ENCODE results near the gene GPR31. TPM values are rescaled to one million over a fixed set of nuclear protein-coding genes. Genes with fewer than 3 reads are reported as not detected.
A peak's percentile ranks its signal among the peaks of the same experiment; 100 is the strongest.

GPR31 gene
- total and polyA plus RNA-seq, 2 donors (not counting 3 experiments of a cell fraction or from before 2014, with no cell fraction given) = not detected

- BruUV-seq (replicated peaks) = no TSS peak
- CTCF ChIA-PET = no interaction called here
- no peaks in the 10 kb centered on the region for H4K20me1 ChIP-seq (replicated peaks; ENCODE audit: control insufficient read depth, extremely low read depth, insufficient read depth, low read length)
- H2AFZ ChIP-seq (ENCODE audit: low read depth, low read length) = no peak overlapping the region
- dilution Hi-C loops (cut with MboI; ENCODE audit: extremely low pct_ligation_motif_present, low sequenced_read_pairs) (no loop called here), intact Hi-C loops (cut with micrococcal nuclease) (no loop called here)
- no peaks in the 10 kb centered on the region for H3K79me2 ChIP-seq (ENCODE audit: control insufficient read depth, insufficient read depth, low read length)
- no peak overlapping the region for H3K9ac ChIP-seq (replicated peaks; ENCODE audit: extremely low read depth, insufficient read depth, low read length)
- peak; percentile 54 for FAIRE-seq
- H3K36me3 ChIP-seq (ENCODE audit: control insufficient read depth in 2 of 2, extremely low read depth in 1 of 2, insufficient read depth in 2 of 2, low read length in 2 of 2) = no peaks in the 10 kb centered on the region
- peaks cover 4% of the 10 kb centered on the region for H3K4me1 ChIP-seq (ENCODE audit: control insufficient read depth, extremely low read depth, insufficient read depth, low read length)
- DNase-seq (ENCODE audit: low read depth, low spot score) = peak; percentile 35
- H3K27me3 ChIP-seq (ENCODE audit: control insufficient read depth in 2 of 2, insufficient read depth in 2 of 2, low read length in 2 of 2) = no peaks in the 10 kb centered on the region
- H3K9me3 ChIP-seq (replicated peaks; ENCODE audit: control insufficient read depth, insufficient read depth, low read length) = no peaks in the 10 kb centered on the region
- peak overlapping the region; percentile 38 for H3K4me2 ChIP-seq (ENCODE audit: insufficient read depth, low read length)
- H3K9me1 ChIP-seq (replicated peaks; ENCODE audit: control insufficient read depth, extremely low read depth, insufficient read depth, low read length) = no peaks in the 10 kb centered on the region
- no peak overlapping the region for H3K27ac ChIP-seq (ENCODE audit: insufficient read depth, low read depth, low read length)
- TF ChIP-seq JUN (IDR thresholded peaks at IDR 0.05; ENCODE audit: borderline replicate concordance, insufficient read depth, insufficient read length, low read depth) (peak; percentile 33), POLR2A (IDR thresholded peaks at IDR 0.05; ENCODE audit: low read depth, low read length) (no peak), CTCF (IDR thresholded peaks at IDR 0.05; ENCODE audit: extremely low read depth in 1 of 2, insufficient read depth in 1 of 2, low read depth in 1 of 2, low read length in 2 of 2) (no peak), FOS (IDR thresholded peaks at IDR 0.05; ENCODE audit: borderline replicate concordance, insufficient read depth, low read length) (peak; percentile 55)
- H3K4me3 ChIP-seq (replicated peaks in 1 of 3; ENCODE audit: insufficient read depth in 1 of 3, low read depth in 1 of 3, low read length in 3 of 3) = no peak overlapping the region
- POLR2A ChIA-PET = no interaction called here
These were observed 4.2 kb downstream of the GPR31 start for GRCh38 chr6:167153521-167153959.

GRCh38 chr6:167152862-167153261 is 4.9 kb downstream of the GPR31 start:
- ChIA-PET CTCF (no interaction called here), POLR2A (no interaction called here)
- no peak overlapping the region for H3K27ac ChIP-seq (ENCODE audit: insufficient read depth, low read depth, low read length)
- H3K27me3 ChIP-seq (ENCODE audit: control insufficient read depth in 2 of 2, insufficient read depth in 2 of 2, low read length in 2 of 2) = no peaks in the 10 kb centered on the region
- no peak overlapping the region for H3K9ac ChIP-seq (replicated peaks; ENCODE audit: extremely low read depth, insufficient read depth, low read length)
- H3K9me3 ChIP-seq (replicated peaks; ENCODE audit: control insufficient read depth, insufficient read depth, low read length) = no peaks in the 10 kb centered on the region
- H3K79me2 ChIP-seq (ENCODE audit: control insufficient read depth, insufficient read depth, low read length) = no peaks in the 10 kb centered on the region
- no TSS peak for BruUV-seq (replicated peaks)
- TF ChIP-seq POLR2A (IDR thresholded peaks at IDR 0.05; ENCODE audit: low read depth, low read length) (no peak), POLR2AphosphoS5 (IDR thresholded peaks at IDR 0.05; ENCODE audit: insufficient read depth, low read depth, low read length) (no peak), GATA2 (IDR thresholded peaks at IDR 0.05; ENCODE audit: insufficient read depth, insufficient read length, low read depth, low read length) (no peak), FOS (IDR thresholded peaks at IDR 0.05; ENCODE audit: borderline replicate concordance, insufficient read depth, low read length) (no peak), CTCF (IDR thresholded peaks at IDR 0.05; ENCODE audit: extremely low read depth in 1 of 2, insufficient read depth in 1 of 2, low read depth in 1 of 2, low read length in 2 of 2) (no peak), JUN (IDR thresholded peaks at IDR 0.05; ENCODE audit: borderline replicate concordance, insufficient read depth, insufficient read length, low read depth) (no peak), MAX (IDR thresholded peaks at IDR 0.05; ENCODE audit: insufficient read depth, insufficient read length) (no peak), EZH2 (IDR thresholded peaks at IDR 0.05; ENCODE audit: borderline replicate concordance, low read depth, low read length, severe bottlenecking) (no peak), MYC (IDR thresholded peaks at IDR 0.05; ENCODE audit: low read depth, low read length) (no peak)
- dilution Hi-C loops (cut with MboI; ENCODE audit: extremely low pct_ligation_motif_present, low sequenced_read_pairs) (no loop called here), intact Hi-C loops (cut with micrococcal nuclease) (no loop called here)
- peaks cover 4% of the 10 kb centered on the region for H3K4me1 ChIP-seq (ENCODE audit: control insufficient read depth, extremely low read depth, insufficient read depth, low read length)
- FAIRE-seq (no peak), DNase-seq (ENCODE audit: low read depth, low spot score) (no peak)
- no peaks in the 10 kb centered on the region for H4K20me1 ChIP-seq (replicated peaks; ENCODE audit: control insufficient read depth, extremely low read depth, insufficient read depth, low read length)
- no peak overlapping the region for H3K4me2 ChIP-seq (ENCODE audit: insufficient read depth, low read length)
- H3K4me3 ChIP-seq (replicated peaks in 1 of 3; ENCODE audit: insufficient read depth in 1 of 3, low read depth in 1 of 3, low read length in 3 of 3) = no peak overlapping the region
- no peak overlapping the region for H2AFZ ChIP-seq (ENCODE audit: low read depth, low read length)
- H3K9me1 ChIP-seq (replicated peaks; ENCODE audit: control insufficient read depth, extremely low read depth, insufficient read depth, low read length) = no peaks in the 10 kb centered on the region
- H3K36me3 ChIP-seq (ENCODE audit: control insufficient read depth in 2 of 2, extremely low read depth in 1 of 2, insufficient read depth in 2 of 2, low read length in 2 of 2) = no peaks in the 10 kb centered on the region
